Left hindlimb (tissue), 1 donor: ENCODE measurements around the gene SMARCA1.

Source experiments
- DNase-seq: peaks from one replicate; pipeline ENCODE4 v3.0.0-alpha.2; 2018

Gene SMARCA1

GRCh38 chrX:129525896-129526295 lies 2.6 kb upstream of the SMARCA1 start:
- no peak for DNase-seq

GRCh38 chrX:129525162-129525561 lies 1.9 kb upstream of the SMARCA1 start:
- DNase-seq: no peak

GRCh38 chrX:129524250-129524850 lies 1.1 kb upstream of the SMARCA1 start:
- DNase-seq: no peak

GRCh38 chrX:129522184-129523078 lies 859 bp downstream of the SMARCA1 start:
- peak; percentile 77 for DNase-seq

- no peak for DNase-seq
Observed at GRCh38 chrX:129520151-129520550, 3.1 kb downstream of the SMARCA1 start.

DNA sequence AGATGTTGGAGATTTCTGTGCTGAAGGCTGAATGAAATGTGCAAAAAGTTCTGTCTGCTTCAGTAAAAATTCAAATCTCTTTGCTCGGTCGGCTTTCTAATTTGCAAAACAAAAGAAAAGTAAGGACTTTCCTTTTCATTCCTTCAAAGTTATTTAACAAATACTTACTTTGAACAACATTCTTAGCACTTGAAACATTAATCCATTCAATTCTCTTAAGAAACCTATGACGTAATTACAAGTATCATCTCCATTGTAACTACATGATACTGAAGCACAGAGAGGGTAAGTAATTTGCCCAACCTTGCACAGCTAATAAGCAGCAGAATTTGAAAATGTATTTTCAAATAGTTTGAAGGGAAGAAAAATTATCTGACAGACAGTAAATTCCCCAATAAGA lies 6.9 kb downstream of the SMARCA1 start:
- no peak for DNase-seq

DNA sequence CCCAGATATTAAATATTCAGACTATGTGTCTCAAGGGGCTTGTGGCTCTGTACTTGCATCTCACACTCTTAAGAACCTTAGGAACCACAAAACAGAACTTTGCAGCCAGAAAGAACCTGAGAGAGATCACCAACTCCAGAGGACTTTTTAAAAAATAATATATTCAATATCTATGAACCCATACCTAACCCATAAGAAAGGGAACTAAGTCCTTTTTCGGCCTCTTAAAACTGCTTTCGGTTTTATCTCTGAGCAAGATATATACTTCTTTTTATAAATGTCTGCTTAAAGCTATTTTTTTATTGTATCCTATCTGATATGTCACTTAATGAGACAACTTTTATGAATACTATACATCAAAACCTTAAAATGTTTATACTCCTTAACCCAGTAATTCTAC lies 10.9 kb downstream of the SMARCA1 start:
- DNase-seq: no peak

- DNase-seq: no peak
Observed at GRCh38 chrX:129511689-129512088, 11.6 kb downstream of the SMARCA1 start.

- no peak for DNase-seq
Observed at GRCh38 chrX:129510331-129510730, 13.0 kb downstream of the SMARCA1 start.

- DNase-seq: no peak
Observed at GRCh38 chrX:129497146-129497843, 26.0 kb downstream of the SMARCA1 start.

- DNase-seq: no peak
Observed at GRCh38 chrX:129496625-129497024, 26.7 kb downstream of the SMARCA1 start.

- no peak for DNase-seq
Observed at GRCh38 chrX:129495900-129496299, 27.4 kb downstream of the SMARCA1 start.

DNA sequence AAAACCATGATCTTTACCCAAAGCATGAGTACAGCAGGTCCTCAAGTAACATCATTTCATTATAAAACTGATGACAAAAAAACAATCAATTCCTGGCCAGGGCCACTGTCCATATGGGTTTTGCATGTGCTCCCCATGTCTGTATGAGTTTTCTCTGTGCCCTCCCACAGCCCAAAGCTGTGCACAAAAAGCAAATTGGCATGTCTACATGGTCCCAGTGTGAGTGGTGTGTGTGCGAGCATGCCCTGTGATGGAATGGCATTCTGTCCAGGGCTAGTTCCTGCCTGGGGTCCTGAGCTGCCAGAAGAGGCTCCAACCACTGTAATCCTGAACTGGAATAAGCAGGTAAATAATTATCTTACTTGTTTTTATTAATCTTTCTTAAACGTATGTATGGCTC lies 28.4 kb downstream of the SMARCA1 start:
- DNase-seq: no peak

- DNase-seq: no peak
Observed at GRCh38 chrX:129493643-129494042, 29.6 kb downstream of the SMARCA1 start.

DNA sequence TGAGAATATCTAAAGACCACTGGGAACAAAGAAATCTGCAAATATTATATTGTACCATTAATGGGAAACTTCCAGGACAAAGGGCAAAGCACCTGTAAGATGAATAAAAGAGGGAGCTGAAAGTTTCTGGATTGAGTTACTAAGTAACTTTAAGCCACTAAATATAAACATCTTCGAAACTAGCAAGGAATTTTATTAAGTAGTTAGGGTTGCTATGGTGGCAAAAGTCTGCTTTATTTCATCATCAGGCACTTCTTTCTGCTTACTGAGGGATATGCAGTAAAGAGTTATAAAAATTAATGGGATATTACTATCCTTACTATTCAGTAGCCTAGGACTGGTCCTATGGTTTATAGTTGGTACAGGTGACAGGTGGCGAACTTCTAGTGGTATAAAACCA lies 33.0 kb downstream of the SMARCA1 start:
- DNase-seq: no peak

GRCh38 chrX:129488359-129488758 lies 34.9 kb downstream of the SMARCA1 start:
- DNase-seq: no peak

- DNase-seq: no peak
Observed at GRCh38 chrX:129480889-129481288, 42.4 kb downstream of the SMARCA1 start.

- DNase-seq: peak; percentile 29
Observed at GRCh38 chrX:129478516-129478915, 44.8 kb downstream of the SMARCA1 start.

- no peak for DNase-seq
Observed at GRCh38 chrX:129472116-129472515, 51.2 kb downstream of the SMARCA1 start.

DNA sequence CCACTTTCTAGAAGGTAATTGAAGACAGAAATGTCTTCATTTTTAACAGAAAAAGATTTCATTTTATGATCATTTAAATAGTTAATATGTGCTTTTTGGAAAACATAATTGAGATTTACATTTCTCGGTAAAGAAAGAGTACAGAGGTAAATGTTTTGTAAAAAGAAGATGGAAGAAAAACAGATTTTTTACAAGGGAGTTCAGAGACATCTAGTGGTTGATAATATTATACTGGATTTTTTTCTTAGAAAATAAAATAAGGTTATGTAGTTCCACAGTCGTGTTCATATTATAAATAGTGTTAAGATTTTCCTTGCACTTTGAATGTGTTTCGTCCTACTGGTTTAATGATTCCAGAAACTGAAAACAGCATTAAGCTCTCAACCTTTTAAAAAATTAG lies 60.6 kb downstream of the SMARCA1 start:
- no peak for DNase-seq

DNA sequence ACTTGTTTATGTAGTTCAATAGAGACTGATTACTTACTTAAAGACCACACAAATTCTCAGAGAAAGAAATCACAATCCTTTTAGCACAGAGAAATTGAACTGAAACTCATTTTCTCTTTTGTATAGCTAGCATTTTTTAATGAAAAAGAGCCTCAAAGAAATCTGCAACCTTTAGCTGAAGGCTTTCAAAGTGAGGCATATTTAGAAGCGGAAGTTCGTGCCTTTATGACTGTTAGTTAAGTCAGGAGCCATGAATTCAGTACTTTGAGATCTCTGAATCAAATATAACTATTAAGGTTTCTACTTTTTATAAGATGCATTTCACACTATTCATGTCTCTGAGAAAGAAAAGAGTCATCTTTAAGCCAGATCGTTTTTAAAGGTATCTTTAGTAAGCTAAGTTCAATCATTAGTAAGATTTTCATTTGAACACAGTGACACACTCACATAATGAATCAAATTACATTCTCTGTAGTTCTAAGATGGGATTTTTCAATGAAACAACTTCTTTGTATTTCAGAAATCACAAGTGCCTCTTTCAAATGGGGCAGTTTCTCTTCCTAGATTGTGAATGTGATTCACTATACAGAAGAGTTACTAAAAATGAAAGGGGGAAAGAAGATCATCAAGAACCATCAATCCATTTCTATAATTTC lies 61.4 kb downstream of the SMARCA1 start:
- DNase-seq: no peak

- DNase-seq: no peak
Observed at GRCh38 chrX:129452523-129452922, 70.8 kb downstream of the SMARCA1 start.

DNA sequence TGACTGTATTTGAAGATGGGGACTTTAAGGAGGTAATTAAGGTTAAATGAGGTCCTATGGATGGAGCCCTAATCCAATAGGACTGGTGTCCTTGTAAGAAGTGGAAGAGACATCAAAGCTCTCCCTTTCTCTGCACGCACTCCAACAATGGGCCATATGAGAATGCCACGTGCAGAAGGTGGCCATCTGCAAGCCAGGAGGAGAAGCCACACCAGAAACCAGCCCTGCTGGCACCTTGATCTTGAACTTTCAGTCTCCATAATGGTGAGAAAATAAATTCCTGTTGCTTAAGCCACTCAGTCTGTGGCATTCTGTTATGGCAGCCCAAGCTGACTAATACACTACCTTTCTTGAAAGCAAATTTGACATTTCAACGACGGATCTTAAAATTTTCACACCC lies 73.2 kb downstream of the SMARCA1 start:
- DNase-seq: no peak
